NCI-H524 (cell line): ENCODE measurements around the gene TMC1.
"Not testable (repeated sequence)": the region's sequence is repeated elsewhere in the genome, so short reads cannot be mapped to it uniquely, and the experiment has no call there.

Source experiments
- DNase-seq, 2 experiments: peaks; one replicate each; lab custom pipeline; 2025; lab: John Stamatoyannopoulos, UW

Gene TMC1

DNA sequence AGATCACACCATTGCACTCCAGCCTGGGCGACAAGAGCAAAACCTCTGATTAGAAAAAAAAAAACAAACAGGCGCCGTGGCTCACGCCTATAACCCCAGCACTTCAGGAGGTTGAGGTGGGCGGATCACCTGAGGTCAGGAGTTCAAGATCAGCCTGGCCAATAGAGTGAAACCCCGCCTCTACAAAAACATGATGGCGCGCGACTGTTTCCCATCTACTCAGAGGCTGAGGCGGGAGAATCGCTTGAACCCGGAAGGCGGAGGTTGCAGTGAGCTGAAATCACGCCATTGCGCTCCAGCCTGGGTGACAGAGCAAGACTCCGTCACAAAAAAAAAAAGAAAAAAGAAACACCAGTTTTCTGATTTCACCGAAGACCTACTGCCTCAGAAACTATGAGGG lies at the start of gene TMC1:
Gene TMC1, plus strand, starts transcription at position 193 of the 400 bp plus-strand sequence. CDS start 127,041 bp downstream, outside the sequence.
- DNase-seq, result not testable (repeated sequence)

DNA sequence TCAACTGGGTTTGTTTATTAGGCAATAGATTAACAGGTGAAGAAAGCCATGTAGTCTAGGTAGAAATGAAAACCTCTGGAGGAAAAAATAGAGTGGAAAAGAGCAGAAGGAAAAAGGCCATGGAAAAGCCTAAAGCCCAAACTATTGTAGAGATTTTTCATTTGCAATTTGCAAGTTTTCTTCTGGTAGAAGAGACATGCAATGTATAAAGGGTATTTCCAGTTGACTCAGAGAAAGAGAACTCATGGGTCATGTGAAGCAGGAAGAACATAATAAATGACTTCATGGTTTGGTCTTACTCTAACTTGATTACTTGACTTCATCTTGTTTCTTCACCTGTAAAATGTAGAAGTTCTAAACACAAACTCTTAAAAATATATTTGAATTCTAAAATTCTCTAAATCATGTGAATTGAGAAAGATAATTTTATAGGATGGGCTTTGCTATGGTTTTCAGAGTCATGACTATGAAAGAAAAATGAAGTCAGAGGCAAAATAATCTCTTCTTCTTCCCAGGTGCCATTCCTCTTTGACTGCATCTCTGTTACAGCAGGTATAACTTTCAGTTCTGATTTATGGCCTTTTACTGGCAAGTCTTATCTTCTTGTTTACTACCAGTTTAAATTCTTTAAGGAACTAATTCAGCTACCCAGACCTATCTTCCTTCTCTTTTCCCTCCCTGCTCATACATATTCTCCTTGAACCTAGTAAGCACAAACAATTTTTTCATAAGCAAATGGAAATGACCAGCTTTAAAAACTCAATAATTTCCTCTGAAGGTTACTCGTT lies 47.7 kb upstream of the TMC1 start:
- DNase-seq, result no peak

DNA sequence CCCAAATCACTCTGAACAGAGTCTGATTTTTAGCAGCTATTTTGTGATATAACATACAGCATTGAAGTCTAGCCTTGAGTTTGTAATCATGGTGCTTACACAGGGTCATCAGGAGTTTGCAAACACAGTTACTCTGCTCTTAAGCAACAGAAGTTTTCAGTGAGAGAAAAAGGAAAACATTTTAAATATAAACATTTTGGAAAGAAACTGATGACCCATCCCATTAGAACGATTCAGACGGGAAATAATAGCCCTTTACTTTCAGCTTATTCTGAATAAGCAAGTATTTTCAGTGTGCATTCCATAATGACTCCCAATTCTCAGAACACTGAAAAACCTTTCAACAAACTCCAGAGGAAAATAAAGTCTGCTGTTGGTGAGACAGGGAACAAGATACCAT lies 46.7 kb upstream of the TMC1 start:
- DNase-seq, result no peak

DNA sequence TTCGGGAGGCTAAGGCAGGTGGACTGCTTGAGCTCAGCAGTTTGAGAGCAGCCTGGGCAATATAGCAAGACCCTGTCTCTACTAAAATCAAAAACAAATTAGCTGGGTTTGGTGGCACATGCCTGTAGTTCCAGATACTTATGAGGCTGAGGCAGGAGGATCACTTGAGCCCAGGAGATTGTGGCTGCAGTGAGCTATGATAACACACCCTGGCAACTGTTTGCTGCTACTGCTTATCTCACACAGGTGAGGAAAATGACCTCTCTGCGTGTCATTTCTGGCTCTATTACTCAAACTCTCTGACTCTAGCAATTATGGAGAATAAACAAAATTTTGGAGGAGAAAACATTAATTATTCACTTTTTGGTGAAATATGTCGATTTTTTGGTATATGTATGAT lies 45.3 kb upstream of the TMC1 start:
- DNase-seq, result no peak

DNA sequence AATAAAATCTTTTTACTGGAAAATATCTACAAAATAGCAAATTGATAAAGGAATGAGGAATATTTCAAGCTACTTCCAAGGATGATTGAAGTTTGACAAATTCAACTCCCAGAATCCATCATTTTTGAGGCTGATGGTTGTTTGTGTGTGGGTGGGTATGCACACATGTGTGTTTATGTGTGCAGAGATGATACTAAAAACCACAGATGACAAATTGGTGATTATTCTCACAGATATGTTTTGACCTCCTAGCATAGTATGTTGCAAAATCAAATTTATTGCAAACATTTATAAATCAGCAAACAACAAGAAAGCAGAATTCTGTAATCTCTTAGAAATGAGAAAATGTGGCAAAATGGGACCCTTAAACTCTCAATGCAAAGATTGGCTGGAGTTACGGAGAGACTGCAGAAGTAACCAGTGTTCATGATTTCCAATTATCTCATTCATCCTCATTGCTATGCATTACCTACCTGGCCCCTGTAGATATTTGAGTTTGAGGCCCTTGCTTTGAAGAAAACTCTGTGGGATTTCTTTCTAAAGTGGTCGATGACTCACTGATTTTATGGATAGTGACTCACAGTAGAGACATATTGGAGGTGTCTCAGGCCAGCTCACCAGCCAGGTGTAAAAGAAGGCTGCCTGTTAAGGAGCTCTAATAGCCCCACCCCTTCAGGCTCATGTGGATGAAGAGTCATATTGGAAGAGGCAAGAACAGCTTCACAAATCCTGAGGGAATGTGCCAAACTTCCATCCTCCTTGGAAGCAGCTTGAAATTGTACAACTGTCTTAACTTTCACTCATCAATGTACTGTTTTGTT lies 44.6 kb upstream of the TMC1 start:
- DNase-seq, result no peak

DNA sequence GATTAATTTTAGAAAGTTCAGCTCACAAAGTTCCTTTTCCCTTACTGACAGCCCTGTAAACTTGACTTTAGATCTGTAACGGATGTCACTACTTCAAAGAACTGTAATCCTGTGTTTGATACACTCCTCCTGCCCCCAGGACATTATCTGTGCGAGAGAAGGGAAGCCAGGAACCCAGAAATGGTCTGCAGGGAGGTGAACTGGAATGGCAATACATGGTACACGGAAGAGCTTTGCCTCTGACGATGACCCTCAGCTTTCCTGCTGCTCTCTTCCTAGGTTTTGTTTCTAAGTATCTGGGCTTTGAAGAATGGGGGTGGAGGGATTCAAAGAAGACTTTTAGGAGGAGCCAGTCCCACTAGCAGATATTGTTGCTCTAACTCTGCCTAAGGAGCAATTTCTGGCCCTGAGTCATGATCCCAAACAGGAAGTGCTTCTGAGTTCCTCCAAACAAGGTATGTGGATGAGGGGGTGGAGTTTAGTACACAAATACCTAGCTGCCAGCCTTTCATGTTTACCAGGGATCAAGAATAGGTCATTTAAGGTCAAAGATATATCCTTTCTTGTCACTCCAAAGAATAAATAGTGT lies 43.4 kb upstream of the TMC1 start:
- no peak for DNase-seq

DNA sequence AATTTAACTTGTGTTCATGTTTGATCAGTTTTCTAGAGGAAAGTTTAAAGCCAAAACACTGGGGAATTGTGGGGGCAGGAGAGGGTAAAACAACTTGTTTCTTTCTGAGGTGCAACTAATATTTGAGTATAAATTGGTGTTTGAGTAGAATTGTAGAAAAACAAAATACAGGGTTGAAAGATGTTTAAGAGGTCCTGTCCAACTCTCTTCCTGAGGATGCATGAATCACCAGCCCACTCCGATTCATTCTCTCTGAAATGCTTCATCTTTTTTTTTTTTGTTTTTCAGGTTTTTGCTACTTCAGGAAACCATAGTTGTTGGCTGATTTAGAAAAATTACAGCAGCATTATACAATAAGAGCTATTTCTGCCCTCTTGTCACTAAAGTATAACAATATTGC lies 42.4 kb upstream of the TMC1 start:
- no peak for DNase-seq

DNA sequence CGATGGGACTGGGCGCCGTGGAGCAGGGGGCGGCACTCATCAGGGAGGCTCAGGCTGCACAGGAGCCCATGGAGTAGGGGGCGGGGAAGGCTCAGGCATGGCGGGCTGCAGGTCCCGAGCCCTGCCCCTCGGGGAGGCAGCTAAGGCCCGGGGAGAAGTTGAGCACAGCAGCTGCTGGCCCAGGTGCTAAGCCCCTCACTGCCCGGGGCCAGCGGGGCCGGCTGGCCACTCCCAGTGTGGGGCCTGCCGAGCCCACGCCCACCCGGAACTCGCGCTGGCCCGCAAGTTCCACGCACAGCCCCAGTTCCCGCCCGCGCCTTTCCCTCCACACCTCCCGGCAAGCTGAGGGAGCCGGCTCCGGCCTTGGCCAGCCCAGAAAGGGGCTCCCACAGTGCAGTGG lies 41.1 kb upstream of the TMC1 start:
- DNase-seq, result not testable (repeated sequence)

DNA sequence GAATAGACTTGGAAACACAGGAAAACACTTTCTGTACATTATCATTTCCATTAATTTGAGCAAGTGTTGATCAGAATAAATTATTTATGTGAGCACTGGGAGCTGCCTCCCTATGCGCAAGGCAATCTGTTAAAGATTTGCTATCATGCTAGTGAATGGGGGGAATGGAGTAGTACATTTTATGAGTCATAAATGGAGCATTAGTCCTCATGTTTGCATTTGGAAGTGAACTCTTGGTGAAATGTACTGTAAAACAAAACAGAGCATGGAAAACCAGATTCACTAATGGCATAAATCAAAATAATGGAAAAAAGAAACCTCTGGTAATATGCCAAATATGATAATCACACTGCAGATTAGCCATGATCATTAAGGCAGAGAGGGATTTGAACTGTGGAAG lies 40.5 kb upstream of the TMC1 start:
- DNase-seq, result no peak

DNA sequence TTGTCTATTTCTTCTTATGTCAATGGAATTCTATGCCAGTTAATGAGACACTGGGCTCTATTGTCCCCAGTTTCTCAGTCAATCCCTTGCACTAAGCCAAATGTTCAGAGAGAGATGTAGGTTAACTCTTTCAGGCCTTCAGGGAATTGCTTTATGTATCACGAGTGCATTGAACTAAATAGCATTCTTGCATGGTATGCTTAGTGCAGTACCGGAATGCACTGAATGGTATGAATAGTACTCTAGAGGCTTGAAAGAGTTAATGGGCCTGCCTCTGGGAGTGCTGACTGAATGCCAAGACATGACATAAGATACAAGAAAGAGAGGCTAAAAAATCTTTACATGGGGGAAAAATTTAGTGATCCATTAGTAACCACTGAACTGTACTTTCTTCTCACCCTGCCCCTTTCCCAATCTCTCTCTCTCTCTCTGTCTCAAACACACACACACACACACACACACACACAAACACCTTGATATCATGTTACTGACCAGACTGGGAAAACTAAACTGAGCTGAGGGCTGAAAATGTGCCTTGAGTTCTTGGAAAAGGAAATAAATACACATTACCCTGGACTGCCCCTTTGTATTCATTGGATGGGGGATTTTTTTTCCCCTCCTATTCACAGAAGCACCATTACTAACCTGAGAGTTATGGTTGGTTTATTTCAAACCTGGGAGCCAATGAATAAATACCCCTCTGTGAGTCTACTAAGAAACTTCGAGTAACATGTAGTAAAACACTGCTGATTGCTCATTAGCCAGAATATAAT lies 35.4 kb upstream of the TMC1 start:
- DNase-seq, result no peak

DNA sequence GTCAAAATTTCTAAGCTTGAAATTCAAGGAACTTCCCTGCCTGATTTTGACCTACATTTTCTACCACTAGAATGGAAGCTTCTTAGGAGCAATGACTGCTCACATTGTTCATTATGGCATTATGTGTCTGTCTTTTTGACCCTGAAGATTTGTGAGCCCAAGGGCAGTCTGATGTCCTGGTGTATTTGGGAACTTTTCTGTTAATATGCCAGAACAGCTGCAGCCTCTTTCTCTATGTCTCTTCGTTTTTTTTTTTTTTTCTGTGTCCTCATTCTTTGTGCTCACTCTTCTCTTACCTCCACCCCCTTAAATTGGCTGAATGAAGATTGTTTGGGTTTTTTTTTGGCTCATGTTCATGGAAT lies 34.8 kb upstream of the TMC1 start:
- no peak for DNase-seq

DNA sequence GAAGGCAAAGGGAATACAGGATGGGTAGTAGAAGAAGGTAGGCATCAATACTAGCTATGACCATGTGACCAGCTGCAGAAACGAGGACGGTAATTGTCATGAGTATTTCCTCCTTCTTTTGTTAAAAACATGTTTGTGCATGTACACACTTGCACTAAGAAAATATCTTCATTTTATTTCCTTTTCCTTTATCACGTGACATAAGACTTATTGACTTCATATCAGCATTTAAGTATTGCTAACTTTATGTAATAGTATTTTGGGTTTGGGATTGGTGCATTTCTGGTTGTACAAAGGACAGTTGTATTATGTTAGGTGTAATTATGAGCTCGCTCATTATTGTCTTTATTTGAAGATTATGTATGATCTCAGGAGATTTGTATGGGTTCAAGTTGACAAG lies 33.7 kb upstream of the TMC1 start:
- not testable (repeated sequence) for DNase-seq

DNA sequence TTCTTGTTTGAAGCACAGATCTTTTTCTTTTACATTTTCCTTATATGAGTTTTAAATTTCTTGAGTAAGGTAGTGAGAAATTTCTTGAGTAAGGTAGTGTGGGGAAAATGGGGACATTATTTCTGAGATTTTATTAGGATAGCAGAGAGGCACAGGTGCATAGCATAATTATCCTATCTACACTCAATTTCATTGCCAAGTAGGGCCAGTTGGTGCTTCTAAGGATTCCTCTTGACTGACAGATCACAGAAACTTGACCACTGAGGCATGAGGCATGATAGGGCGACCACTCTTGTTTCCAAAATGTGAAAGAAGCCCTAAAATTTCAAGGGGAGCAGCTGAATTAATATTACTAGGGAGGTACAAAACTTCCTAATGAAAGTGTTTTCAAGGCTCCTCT lies 31.4 kb upstream of the TMC1 start:
- DNase-seq, result no peak

DNA sequence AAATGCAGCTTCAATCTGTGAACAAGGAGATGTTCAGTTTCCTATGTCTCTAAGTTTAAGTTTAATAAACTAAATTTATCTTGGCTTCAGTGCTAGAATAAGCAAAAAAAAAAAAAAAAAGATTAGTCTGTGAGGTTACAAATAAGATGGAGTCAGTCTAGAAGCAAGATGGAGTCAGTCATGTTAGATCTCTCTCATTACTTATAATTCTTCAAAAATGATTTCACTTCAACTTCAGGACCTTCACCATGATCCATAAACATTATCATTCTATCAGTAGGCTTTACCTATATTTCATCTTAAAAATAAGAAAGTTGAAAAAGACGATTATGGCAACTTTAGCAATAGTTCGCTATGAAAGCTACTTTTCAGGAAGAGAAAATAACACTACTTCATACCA lies 30.2 kb upstream of the TMC1 start:
- no peak for DNase-seq

DNA sequence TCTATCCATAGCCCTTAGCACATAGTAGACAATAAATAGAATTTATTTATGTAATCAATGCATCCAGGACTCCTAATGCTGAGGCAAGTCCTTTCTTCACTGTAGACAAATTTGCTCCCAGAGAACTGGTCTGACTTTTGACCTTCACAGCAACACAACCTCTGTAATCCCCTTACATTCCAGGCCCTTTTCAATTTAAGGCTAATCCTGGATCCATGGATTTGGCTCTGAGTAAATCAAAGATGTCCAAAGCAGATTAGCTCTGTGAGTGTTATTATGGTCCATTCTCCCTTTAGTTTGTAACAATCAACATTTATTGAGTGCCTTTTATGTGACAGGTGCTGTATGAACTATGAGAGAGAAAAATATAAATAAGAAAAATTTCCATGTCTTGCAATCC lies 27.4 kb upstream of the TMC1 start:
- DNase-seq, result no peak

DNA sequence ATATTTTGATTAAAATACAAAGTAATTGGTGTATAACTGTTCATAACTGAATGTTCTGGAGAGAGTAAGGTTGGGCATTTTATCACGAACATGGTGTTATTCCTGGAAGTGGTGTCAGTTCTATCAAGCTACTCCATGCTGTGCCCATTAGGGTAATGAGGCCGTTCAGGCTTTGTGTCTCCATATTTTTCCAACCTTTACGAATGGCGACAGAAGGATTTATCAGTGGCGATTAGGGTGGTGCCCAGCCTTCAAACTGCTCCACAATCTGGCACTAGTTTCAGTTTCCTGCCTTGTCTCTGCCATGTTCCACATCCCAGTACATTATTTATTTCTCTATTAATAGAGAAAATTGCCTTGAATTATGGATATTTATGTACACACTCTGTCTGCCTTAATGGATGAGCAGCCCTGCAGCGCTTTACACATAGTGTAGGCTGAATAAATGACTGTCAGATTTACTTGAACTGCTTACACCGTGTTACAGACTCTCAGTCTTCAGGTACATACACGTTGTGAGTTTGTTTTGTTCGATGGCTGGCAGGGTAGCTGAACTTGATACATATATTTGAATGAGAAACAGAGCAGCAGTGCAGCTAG lies 23.9 kb upstream of the TMC1 start:
- DNase-seq, result peak in 1 of 2 experiments; percentile 28

DNA sequence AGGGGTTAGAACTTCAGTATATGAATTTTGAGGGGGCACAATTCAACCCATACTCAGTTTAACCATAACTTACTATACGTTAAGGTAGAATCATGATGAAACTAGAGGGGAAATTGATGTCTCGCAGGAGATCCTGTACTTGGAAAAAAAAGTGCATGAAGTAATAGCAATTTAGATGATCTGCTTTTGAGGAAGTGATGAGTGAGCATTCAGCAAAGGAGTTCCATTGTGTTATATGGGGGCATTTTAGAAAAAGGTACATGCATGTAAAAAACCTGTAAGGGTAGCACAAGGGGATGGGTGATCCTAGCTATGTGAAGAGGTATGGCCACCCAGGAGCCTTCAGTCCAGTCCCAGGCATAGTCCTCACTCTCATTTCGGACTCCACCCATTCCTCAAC lies 14.8 kb upstream of the TMC1 start:
- DNase-seq, result no peak

DNA sequence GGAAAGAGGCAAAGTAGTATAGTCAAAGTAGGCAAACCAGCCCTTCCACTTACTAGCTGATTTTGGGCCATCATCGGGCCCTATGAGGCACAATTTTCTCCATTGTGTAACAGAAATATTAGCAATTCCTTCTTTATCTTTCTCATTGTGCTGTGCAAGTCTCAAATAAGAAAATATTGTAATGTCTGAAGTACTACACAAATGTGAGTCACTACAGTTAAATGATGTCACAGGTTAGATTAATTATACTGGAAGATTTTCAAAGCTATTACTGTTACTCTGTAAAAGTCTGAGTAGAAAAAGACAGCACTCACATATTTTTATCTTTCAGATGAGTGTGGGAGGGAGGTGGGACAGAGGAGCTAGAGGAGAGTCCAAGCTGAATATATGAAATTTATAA lies 12.4 kb upstream of the TMC1 start:
- DNase-seq, result no peak

DNA sequence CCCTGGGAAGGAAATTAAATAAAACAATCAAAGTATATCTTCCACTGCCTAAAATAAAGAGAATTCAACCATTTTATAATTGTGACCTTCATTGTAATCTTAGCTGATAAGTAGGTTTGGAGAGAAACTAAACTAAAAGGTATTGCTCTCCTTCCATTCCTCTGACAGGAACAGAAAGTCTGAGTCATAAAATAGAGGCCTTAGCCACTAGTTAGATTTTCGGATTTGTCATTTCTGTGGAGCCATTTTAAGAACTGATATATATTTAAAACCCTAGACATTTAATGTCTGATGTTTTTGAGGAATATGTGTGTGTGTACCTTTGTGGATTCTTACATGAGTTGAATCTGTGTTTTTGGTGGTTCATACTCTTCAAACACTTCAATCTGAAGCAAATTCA lies 11.8 kb upstream of the TMC1 start:
- DNase-seq, result no peak

DNA sequence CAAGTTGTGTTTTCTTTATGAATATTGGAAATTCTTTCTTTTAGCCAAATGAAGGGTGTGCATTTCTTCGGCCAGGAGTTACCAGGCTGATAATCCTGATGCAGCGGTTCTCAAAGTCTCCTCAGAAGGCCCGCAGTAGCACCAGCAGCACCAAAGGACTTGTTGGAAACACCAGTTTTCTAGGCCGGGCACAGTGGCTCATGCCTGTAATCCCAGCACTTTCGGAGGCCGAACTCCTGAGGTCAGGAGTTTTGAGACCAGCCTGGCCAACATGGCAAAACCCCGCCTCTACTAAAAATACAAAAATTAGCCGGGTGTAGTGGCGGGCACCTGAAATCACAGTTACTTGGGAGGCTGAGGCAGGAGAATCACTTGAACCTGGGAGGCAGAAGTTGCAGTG lies 397 bp upstream of the TMC1 start:
- DNase-seq, result not testable (repeated sequence)

DNA sequence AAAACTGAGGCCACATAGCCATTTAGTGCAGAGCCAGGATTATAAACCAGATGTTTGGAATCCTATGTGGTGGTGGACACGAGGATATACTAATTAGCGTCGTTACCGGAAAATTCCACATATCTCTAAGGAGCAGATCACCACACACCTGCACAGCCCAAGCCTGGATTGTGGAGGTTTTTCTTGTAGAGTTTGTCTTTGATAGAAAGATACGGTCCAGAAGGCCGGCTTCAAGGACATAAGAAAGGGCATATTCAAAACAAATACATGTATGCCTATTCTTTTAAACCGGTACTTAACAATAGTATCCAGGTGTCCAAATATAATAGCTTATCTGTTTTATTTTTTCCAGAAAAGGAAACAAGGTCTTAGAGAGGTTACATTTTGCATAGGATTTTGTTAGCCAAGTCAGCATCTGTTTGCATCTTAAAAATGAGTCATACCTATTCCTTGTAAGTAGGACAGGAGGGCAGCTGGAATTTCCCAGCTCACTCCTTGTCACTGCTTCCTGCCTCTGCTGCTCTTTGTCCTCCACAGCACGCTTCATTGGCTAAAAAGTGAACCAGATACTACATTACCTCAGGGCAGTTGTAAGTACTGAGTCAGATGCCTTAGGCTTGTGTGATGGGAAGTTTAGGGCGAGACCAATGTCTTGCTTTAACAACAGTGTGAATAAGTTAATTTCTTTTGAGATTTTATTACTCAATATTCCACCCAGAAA lies 3.6 kb downstream of the TMC1 start:
- no peak for DNase-seq
